Mucosa of descending colon (tissue), 3 donors: ENCODE results near the gene GPR156. TPM values are rescaled to one million over a fixed set of nuclear protein-coding genes. Genes with fewer than 3 reads are reported as not detected.
"Not testable (repeated sequence)": the region's sequence is repeated elsewhere in the genome, so short reads cannot be mapped to it uniquely, and the experiment has no call there.

Experiments used
- ATAC-seq: fragments of 200-7000 bp; cut with Tn5 transposase; one replicate; pipeline ENCODE4 v1.9.1; 2020; ENCODE audit warnings: mild to moderate bottlenecking, moderate library complexity
- DNase-seq, 3 donors: peaks; one replicate each; pipeline ENCODE4 v3.0.0-alpha.2; 2020
- H3K36me3 ChIP-seq: fragments of 200-600 bp; one replicate; pipeline ENCODE4 v1.8.0; 2021; ENCODE audit warnings: low read depth, mild to moderate bottlenecking
- H3K4me1 ChIP-seq: fragments of 200-600 bp; one replicate; pipeline ENCODE4 v1.8.0; 2021; ENCODE audit warnings: low read depth, mild to moderate bottlenecking
- H3K4me3 ChIP-seq: fragments of 200-600 bp; one replicate; pipeline ENCODE4 v1.8.0; 2021; ENCODE audit warnings: mild to moderate bottlenecking
- H3K9me3 ChIP-seq: fragments of 200-600 bp; one replicate; pipeline ENCODE4 v1.8.0; 2021; ENCODE audit warnings: mild to moderate bottlenecking
- CTCF ChIP-seq: fragments of 200-600 bp; IDR thresholded peaks from one replicate; pipeline ENCODE4 v1.8.0; 2022; ENCODE audit warnings: antibody characterized with exemption, mild to moderate bottlenecking
- intact Hi-C, 2 donors: fragments of 100-400 bp; cut with DNase I in 1 of 2; cut with micrococcal nuclease in 1 of 2; formaldehyde crosslinking; loops; one replicate each; pipeline versions ENCODE4 v1.11.0 to v1.11.1; 2022; cut with DNase I, micrococcal nuclease
- total RNA-seq, 3 donors: library from RNA; stranded (reverse); fragmentation: NEBNext Ultra II Directional in 2 of 3; extraction: Animal tissue kit (Norgen Biotek cat#: 25700) in 2 of 3; gene quantifications; one replicate each; pipeline versions ENCODE4 v1.2.1 to v1.2.4, GENCODE V29; 2021 to 2023
- donor health status: DM: no; HTN: no; CAD: no; lungs with moderate emphysema.
- donor health status: DM: no; HTN: no; CAD: no.
- donor health status: DM: no; HTN: yes; CAD: no.

GPR156 gene
- total RNA-seq, 3 donors from 2014 or later, result 0.34 to 2.7 TPM; not detected in 1

GRCh38 chr3:120299403-120299802 lies 14.4 kb upstream of the GPR156 start:
- Histone ChIP-seq H3K4me3 (no peak overlapping the region), H3K4me1 (no peaks in the 10 kb centered on the region), H3K9me3 (no peaks in the 10 kb centered on the region), H3K36me3 (no peaks in the 10 kb centered on the region)
- intact Hi-C loops, result no loop called here
- TF ChIP-seq CTCF, result no peak
- ATAC-seq (no peak), DNase-seq (no peak)

GRCh38 chr3:120298996-120299395 lies 14.0 kb upstream of the GPR156 start:
- Histone ChIP-seq H3K36me3 (no peaks in the 10 kb centered on the region), H3K9me3 (no peaks in the 10 kb centered on the region), H3K4me1 (no peaks in the 10 kb centered on the region), H3K4me3 (no peak overlapping the region)
- no peak for TF ChIP-seq CTCF
- no peak for ATAC-seq
- intact Hi-C loops, result no loop called here
- no peak for DNase-seq

- H3K4me1 ChIP-seq, H3K36me3 ChIP-seq, H3K9me3 ChIP-seq, ATAC-seq, DNase-seq, H3K4me3 ChIP-seq, intact Hi-C loops: not testable (repeated sequence)
Observed at GRCh38 chr3:120291552-120291951, 6.5 kb upstream of the GPR156 start.

GRCh38 chr3:120289636-120290035 lies 4.6 kb upstream of the GPR156 start:
- no peaks in the 10 kb centered on the region for H3K9me3 ChIP-seq
- no peak for TF ChIP-seq CTCF
- no peaks in the 10 kb centered on the region for H3K4me1 ChIP-seq
- DNase-seq, result no peak
- no peak for ATAC-seq
- intact Hi-C loops, result no loop called here
- H3K4me3 ChIP-seq, result no peak overlapping the region
- H3K36me3 ChIP-seq, result no peaks in the 10 kb centered on the region

GRCh38 chr3:120286465-120286864 lies 1.4 kb upstream of the GPR156 start:
- ATAC-seq, result no peak
- DNase-seq, result no peak
- intact Hi-C loops, result no loop called here

GRCh38 chr3:120285508-120285841 lies 453 bp upstream of the GPR156 start:
- Histone ChIP-seq H3K9me3 (no peaks in the 10 kb centered on the region), H3K36me3 (no peaks in the 10 kb centered on the region), H3K4me3 (no peak overlapping the region), H3K4me1 (no peaks in the 10 kb centered on the region)
- intact Hi-C loops, result no loop called here
- no peak for ATAC-seq
- TF ChIP-seq CTCF, result no peak
- DNase-seq, result no peak

More at GRCh38 chr3:120286465-120286864, 1.4 kb upstream of the GPR156 start:
- no peaks in the 10 kb centered on the region for H3K9me3 ChIP-seq
- H3K36me3 ChIP-seq, result no peaks in the 10 kb centered on the region
- TF ChIP-seq CTCF, result no peak
- H3K4me1 ChIP-seq, result no peaks in the 10 kb centered on the region
- no peak overlapping the region for H3K4me3 ChIP-seq
